Caco-2 (cell line): ENCODE results near the gene DGKG. TPM values are rescaled to one million over a fixed set of nuclear protein-coding genes. Genes with fewer than 3 reads are reported as not detected.

ENCODE experiments used
- BruUV-seq: library from RNA; stranded (reverse); fragments of 400-500 nt; replicated peaks from 2 replicates; lab custom pipeline; 2021; lab: Mats Ljungman, UMichigan
- CTCF ChIA-PET: fragments of 300-600 bp; sonication (Branson Sonifier 250); formaldehyde crosslinking; loops from one replicate; lab custom pipeline; 2022; ENCODE audit warnings: antibody characterized with exemption; lab: Charles Lee
- POLR2A ChIA-PET: fragments of 300-600 bp; sonication (Branson Sonifier 250); formaldehyde crosslinking; loops from one replicate; lab custom pipeline; 2022; ENCODE audit warnings: antibody characterized with exemption; lab: Charles Lee
- DNase-seq, 2 experiments: peaks; one replicate each; pipeline versions ENCODE4 v3.0.0 to v3.0.0-alpha.2; 2020 to 2022
- H3K27me3 ChIP-seq: replicated peaks from 2 replicates; pipeline ENCODE4 v1.6.0; 2011; ENCODE audit warnings: low read length; ENCODE audit not compliant: control insufficient read depth, insufficient read depth
- H3K36me3 ChIP-seq: 2 replicates; pipeline ENCODE4 v1.5.1; 2011; ENCODE audit warnings: low read length; ENCODE audit not compliant: control insufficient read depth, insufficient read depth
- H3K4me1 ChIP-seq: fragments of 250-450 bp; sonication (Bioruptor Pico); 2 replicates; pipeline ENCODE4 v1.5.1; 2020; ENCODE audit warnings: mild to moderate bottlenecking
- H3K4me3 ChIP-seq: 2 replicates; pipeline ENCODE4 v1.5.1; 2011; ENCODE audit warnings: low read depth, mild to moderate bottlenecking, control low read depth, low read length
- H3K9me3 ChIP-seq: fragments of 250-450 bp; sonication (Bioruptor Pico); 2 replicates; pipeline ENCODE4 v1.5.1; 2020; ENCODE audit warnings: mild to moderate bottlenecking, moderate library complexity
- H3K27ac Mint-ChIP-seq: one replicate; pipeline ENCODE4 v1.8.0; 2022; ENCODE audit warnings: mixed read lengths; ENCODE audit not compliant: unreplicated experiment
- H3K27me3 Mint-ChIP-seq: one replicate; pipeline ENCODE4 v1.8.0; 2022; ENCODE audit warnings: mixed read lengths; ENCODE audit not compliant: insufficient read depth, unreplicated experiment
- H3K36me3 Mint-ChIP-seq: one replicate; pipeline ENCODE4 v1.8.0; 2022; ENCODE audit warnings: mild to moderate bottlenecking, mixed read lengths; ENCODE audit not compliant: insufficient read depth, unreplicated experiment
- H3K4me1 Mint-ChIP-seq: one replicate; pipeline ENCODE4 v1.8.0; 2022; ENCODE audit warnings: low read depth, mixed read lengths; ENCODE audit not compliant: unreplicated experiment
- H3K4me3 Mint-ChIP-seq: one replicate; pipeline ENCODE4 v1.8.0; 2022; ENCODE audit warnings: mild to moderate bottlenecking, moderate library complexity, mixed read lengths; ENCODE audit not compliant: unreplicated experiment
- H3K9me3 Mint-ChIP-seq: one replicate; pipeline ENCODE4 v1.8.0; 2022; ENCODE audit warnings: mixed read lengths; ENCODE audit not compliant: unreplicated experiment
- CTCF ChIP-seq, 2 experiments: fragments of 200-600 bp in 1 of 2; IDR thresholded peaks; 1 replicate in 1 of 2; 2 replicates in 1 of 2; pipeline versions ENCODE4 v1.5.1 to v1.8.0; 2011 to 2022; ENCODE audit warnings: antibody characterized with exemption in 1 of 2, control low read depth in 1 of 2, inconsistent platforms in 1 of 2, low read depth in 1 of 2, low read length in 1 of 2, mild to moderate bottlenecking in 1 of 2, moderate library complexity in 1 of 2; ENCODE audit not compliant: insufficient read depth in 1 of 2, severe bottlenecking in 1 of 2, unreplicated experiment in 1 of 2
- intact Hi-C: fragments of 100-400 bp; cut with micrococcal nuclease; formaldehyde crosslinking; loops from one replicate; pipeline ENCODE4 v1.10.0; 2022; ENCODE audit not compliant: unreplicated experiment
- total RNA-seq: library from RNA; stranded (reverse); gene quantifications from 2 replicates; pipeline ENCODE4 v1.2.3, GENCODE V29; 2022

Gene DGKG
- total RNA-seq, 1 experiment from 2014 or later: 0.32 TPM

GRCh38 chr3:186316666-186317260, 45.3 kb downstream of the DGKG start:
- no peaks in the 10 kb centered on the region for H3K9me3 Mint-ChIP-seq
- POLR2A ChIA-PET: no interaction called here
- H3K27ac Mint-ChIP-seq: no peak overlapping the region
- no peaks in the 10 kb centered on the region for H3K36me3 Mint-ChIP-seq
- Histone ChIP-seq H3K36me3 (no peaks in the 10 kb centered on the region), H3K27me3 (no peaks in the 10 kb centered on the region), H3K4me3 (no peak overlapping the region), H3K4me1 (no peaks in the 10 kb centered on the region), H3K9me3 (no peaks in the 10 kb centered on the region)
- BruUV-seq: no TSS peak
- H3K4me3 Mint-ChIP-seq: no peak overlapping the region
- no peaks in the 10 kb centered on the region for H3K27me3 Mint-ChIP-seq
- no peak for TF ChIP-seq CTCF (IDR thresholded peaks at IDR 0.05; ENCODE audit: insufficient read depth in 1 of 2, low read depth in 1 of 2, low read length in 1 of 2, severe bottlenecking in 1 of 2, unreplicated experiment in 1 of 2)
- DNase-seq: no peak
- H3K4me1 Mint-ChIP-seq: peaks cover 7% of the 10 kb centered on the region
- CTCF ChIA-PET: no interaction called here
- intact Hi-C loops: no loop called here

- Histone ChIP-seq H3K9me3 (no peaks in the 10 kb centered on the region), H3K36me3 (no peaks in the 10 kb centered on the region), H3K4me3 (no peak overlapping the region), H3K4me1 (no peaks in the 10 kb centered on the region), H3K27me3 (no peaks in the 10 kb centered on the region)
- H3K36me3 Mint-ChIP-seq: no peaks in the 10 kb centered on the region
- no peak for TF ChIP-seq CTCF (IDR thresholded peaks at IDR 0.05; ENCODE audit: insufficient read depth in 1 of 2, low read depth in 1 of 2, low read length in 1 of 2, severe bottlenecking in 1 of 2, unreplicated experiment in 1 of 2)
- no peak overlapping the region for H3K4me3 Mint-ChIP-seq
- H3K27me3 Mint-ChIP-seq: no peaks in the 10 kb centered on the region
- intact Hi-C loops: no loop called here
- ChIA-PET CTCF (no interaction called here), POLR2A (no interaction called here)
- DNase-seq: no peak
- H3K27ac Mint-ChIP-seq: no peak overlapping the region
- no TSS peak for BruUV-seq
- peaks cover 7% of the 10 kb centered on the region for H3K4me1 Mint-ChIP-seq
- H3K9me3 Mint-ChIP-seq: no peaks in the 10 kb centered on the region
These were observed 46.3 kb downstream of the DGKG start for GRCh38 chr3:186315581-186316354.

- Histone ChIP-seq H3K36me3 (no peaks in the 10 kb centered on the region), H3K9me3 (no peaks in the 10 kb centered on the region), H3K27me3 (no peaks in the 10 kb centered on the region), H3K4me1 (no peaks in the 10 kb centered on the region), H3K4me3 (no peak overlapping the region)
- Mint-ChIP-seq H3K36me3 (no peaks in the 10 kb centered on the region), H3K27me3 (no peaks in the 10 kb centered on the region), H3K4me3 (no peak overlapping the region), H3K9me3 (no peaks in the 10 kb centered on the region), H3K27ac (no peak overlapping the region), H3K4me1 (peaks cover 7% of the 10 kb centered on the region)
- no peak for DNase-seq
- POLR2A ChIA-PET: no interaction called here
- TF ChIP-seq CTCF (IDR thresholded peaks at IDR 0.05; ENCODE audit: insufficient read depth in 1 of 2, low read depth in 1 of 2, low read length in 1 of 2, severe bottlenecking in 1 of 2, unreplicated experiment in 1 of 2): no peak
- intact Hi-C loops: no loop called here
- no TSS peak for BruUV-seq
- CTCF ChIA-PET: no interaction called here
These were observed 47.1 kb downstream of the DGKG start for GRCh38 chr3:186314896-186315295.
